Epithelial cell of esophagus (primary cell): ENCODE measurements around the gene ID4.

Experiments
- DNase-seq: peaks from one replicate; pipeline ENCODE4 v3.0.0; 2010; ENCODE audit warnings: low read depth
- H3K4me3 ChIP-seq: 2 replicates; pipeline ENCODE4 v1.5.1; 2011; ENCODE audit warnings: mild to moderate bottlenecking, low read length, control low read depth
- TF ChIP-seq, protein P1 (sequence below): IDR thresholded peaks from 2 replicates; pipeline ENCODE4 v1.5.1; 2011; ENCODE audit warnings: low read depth, mild to moderate bottlenecking, low read length, control low read depth, inconsistent platforms; ENCODE audit not compliant: insufficient read depth; ENCODE audit errors: missing control alignments

ID4 gene

DNA sequence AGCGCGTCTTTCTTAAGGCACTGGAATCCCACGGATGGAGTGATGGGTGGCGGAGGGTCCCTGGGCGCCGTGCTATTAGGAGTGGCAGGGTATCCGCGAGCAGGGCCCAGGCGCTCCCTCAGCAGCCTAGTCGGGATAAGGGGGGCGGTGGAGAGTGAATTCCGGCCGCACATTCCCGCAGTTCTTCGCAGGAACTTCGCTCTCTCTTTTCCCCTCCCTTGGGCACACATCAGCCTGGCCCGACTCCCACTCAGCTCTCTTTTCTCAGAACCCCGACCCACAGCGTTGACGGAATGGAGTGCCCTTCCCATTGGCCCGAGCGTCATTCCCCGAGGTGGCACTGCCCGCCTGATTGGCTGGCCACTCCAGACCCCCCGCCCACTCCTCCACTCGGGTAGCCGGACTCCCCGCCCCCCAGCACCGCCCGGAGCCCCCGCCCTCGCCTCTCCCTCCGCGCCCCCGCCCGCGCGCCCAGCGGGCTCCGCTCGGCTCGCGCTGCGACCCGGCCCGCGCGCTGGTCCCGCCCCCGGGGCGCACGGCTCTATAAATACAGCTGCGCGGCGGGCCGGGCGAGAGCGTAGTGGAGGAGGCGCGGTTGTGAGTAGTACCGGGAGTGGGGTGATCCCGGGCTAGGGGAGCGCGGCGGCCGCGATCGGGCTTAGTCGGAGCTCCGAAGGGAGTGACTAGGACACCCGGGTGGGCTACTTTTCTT, at the start of gene ID4:
Gene ID4, plus strand, starts transcription at position 572 of the 712 bp plus-strand sequence. CDS start 385 bp downstream, outside the sequence.
- peak within 1 kb of the TSS; percentile 30 for H3K4me3 ChIP-seq
- peak; percentile 4 for DNase-seq

GRCh38 chr6:19788686-19789085, 48.5 kb upstream of the ID4 start:
- TF ChIP-seq, protein P1, sequence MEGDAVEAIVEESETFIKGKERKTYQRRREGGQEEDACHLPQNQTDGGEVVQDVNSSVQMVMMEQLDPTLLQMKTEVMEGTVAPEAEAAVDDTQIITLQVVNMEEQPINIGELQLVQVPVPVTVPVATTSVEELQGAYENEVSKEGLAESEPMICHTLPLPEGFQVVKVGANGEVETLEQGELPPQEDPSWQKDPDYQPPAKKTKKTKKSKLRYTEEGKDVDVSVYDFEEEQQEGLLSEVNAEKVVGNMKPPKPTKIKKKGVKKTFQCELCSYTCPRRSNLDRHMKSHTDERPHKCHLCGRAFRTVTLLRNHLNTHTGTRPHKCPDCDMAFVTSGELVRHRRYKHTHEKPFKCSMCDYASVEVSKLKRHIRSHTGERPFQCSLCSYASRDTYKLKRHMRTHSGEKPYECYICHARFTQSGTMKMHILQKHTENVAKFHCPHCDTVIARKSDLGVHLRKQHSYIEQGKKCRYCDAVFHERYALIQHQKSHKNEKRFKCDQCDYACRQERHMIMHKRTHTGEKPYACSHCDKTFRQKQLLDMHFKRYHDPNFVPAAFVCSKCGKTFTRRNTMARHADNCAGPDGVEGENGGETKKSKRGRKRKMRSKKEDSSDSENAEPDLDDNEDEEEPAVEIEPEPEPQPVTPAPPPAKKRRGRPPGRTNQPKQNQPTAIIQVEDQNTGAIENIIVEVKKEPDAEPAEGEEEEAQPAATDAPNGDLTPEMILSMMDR = no peak
- H3K4me3 ChIP-seq = no peak overlapping the region
- no peak for DNase-seq

More for the DNA sequence above, at the start of gene ID4:
- TF ChIP-seq, protein P1 = no peak

GRCh38 chr6:19789100-19789803, 47.9 kb upstream of the ID4 start:
- TF ChIP-seq, protein P1 = no peak
- no peak for DNase-seq
- H3K4me3 ChIP-seq = no peak overlapping the region

DNA sequence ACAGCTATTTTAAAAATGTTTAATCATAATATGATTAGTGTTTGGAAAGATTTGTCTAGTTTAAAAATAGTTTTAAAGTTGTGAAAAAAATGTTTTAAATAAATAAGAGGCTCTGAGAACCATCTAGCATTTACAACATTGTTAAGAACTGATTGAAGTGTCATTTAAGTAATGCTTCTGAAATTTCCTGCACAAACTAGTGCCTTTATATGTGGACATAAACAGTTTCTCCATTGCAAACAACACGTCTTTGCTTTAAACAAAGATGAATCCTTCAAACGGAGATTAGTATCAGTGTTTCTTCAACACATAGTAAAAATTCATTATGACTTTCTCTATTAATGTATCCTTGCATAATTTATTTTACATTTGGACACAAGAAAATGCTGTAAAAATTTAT, 45.9 kb upstream of the ID4 start:
- TF ChIP-seq, protein P1 = no peak
- no peak overlapping the region for H3K4me3 ChIP-seq
- DNase-seq = no peak

DNA sequence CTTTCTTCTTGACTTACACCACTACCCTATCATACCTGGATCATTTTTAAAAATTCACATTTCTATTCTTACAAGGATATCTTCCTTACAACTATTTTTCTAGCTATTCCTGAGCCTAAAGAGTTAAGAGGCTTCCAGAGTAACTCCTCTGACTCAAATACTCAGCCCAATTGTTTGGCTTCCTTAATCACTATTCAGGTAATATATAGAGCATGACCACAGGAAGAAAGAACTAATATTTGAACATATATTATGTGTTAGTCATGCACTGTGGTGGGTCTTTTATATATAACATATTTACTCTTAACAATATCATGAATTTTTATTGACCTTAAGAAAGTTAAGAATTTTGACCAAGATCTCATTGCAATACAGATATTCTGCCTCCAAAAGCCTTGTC, 42.0 kb upstream of the ID4 start:
- no peak overlapping the region for H3K4me3 ChIP-seq
- DNase-seq = peak; percentile 2
- TF ChIP-seq, protein P1 = no peak

DNA sequence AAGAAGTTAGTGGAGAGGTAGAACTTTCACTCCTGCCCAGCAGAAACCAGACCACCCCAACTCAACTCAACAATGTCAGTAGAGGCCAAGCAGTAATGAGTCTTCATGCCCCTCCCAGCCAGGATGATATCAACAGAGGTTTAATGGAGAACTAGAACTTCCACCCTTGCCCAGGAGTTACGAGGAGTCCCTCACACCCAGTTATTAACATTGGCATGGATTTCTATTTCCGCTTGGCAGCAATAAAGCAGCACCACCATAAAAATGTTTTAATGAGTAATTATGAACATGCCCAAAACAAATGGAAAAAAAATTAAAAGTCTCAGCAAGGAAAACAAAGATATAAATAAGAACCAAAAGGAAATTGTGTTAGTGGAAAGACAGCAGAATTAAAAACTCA, 40.7 kb upstream of the ID4 start:
- no peak overlapping the region for H3K4me3 ChIP-seq
- DNase-seq = no peak
- TF ChIP-seq, protein P1 = no peak
